GM19328 (cell line): ENCODE data around the gene CNR2.
A peak's percentile ranks its signal among the peaks of the same experiment; 100 is the strongest.
"Not testable (repeated sequence)": the region's sequence is repeated elsewhere in the genome, so short reads cannot be mapped to it uniquely, and the experiment has no call there.

Source experiments
- ATAC-seq: cut with Tn5 transposase; IDR thresholded peaks from one replicate; pipeline ENCODE4 v1.9.1; 2021; ENCODE audit warnings: mild to moderate bottlenecking, moderate library complexity; ENCODE audit not compliant: unreplicated experiment

The CNR2 gene

GRCh38 chr1:23885222-23885621, 27.9 kb downstream of the CNR2 start:
- no peak for ATAC-seq

GRCh38 chr1:23882746-23883145, 30.4 kb downstream of the CNR2 start:
- no peak for ATAC-seq

- no peak for ATAC-seq
Observed at GRCh38 chr1:23879809-23880208, 33.4 kb downstream of the CNR2 start.

GRCh38 chr1:23878668-23879067, 34.5 kb downstream of the CNR2 start:
- ATAC-seq: no peak

- ATAC-seq: no peak
Observed at GRCh38 chr1:23875382-23875781, 37.8 kb downstream of the CNR2 start.

GRCh38 chr1:23872421-23872820, 40.7 kb downstream of the CNR2 start:
- ATAC-seq: no peak

- ATAC-seq: no peak
Observed at GRCh38 chr1:23869051-23869450, 44.1 kb downstream of the CNR2 start.

GRCh38 chr1:23868557-23869016, 44.6 kb downstream of the CNR2 start:
- ATAC-seq: no peak

- peak; percentile 94 for ATAC-seq
Observed at GRCh38 chr1:23867895-23868556, 45.1 kb downstream of the CNR2 start, which contains the start of gene FUCA1. Gene FUCA1 (minus strand): TSS chr1:23868290. CDS start chr1:23868286, 4 bp downstream.

- no peak for ATAC-seq
Observed at GRCh38 chr1:23867542-23867894, 45.6 kb downstream of the CNR2 start.

- ATAC-seq: no peak
Observed at GRCh38 chr1:23865543-23865930, 47.6 kb downstream of the CNR2 start.

GRCh38 chr1:23864801-23865542, 48.2 kb downstream of the CNR2 start:
- ATAC-seq: no peak

GRCh38 chr1:23862640-23863039, 50.5 kb downstream of the CNR2 start:
- no peak for ATAC-seq

GRCh38 chr1:23854568-23854967, 58.6 kb downstream of the CNR2 start:
- no peak for ATAC-seq

- ATAC-seq: not testable (repeated sequence)
Observed at GRCh38 chr1:23853124-23853523, 60.0 kb downstream of the CNR2 start.

GRCh38 chr1:23851406-23851805, 61.8 kb downstream of the CNR2 start:
- ATAC-seq: not testable (repeated sequence)

GRCh38 chr1:23848673-23849616, 64.2 kb downstream of the CNR2 start:
- no peak for ATAC-seq

- not testable (repeated sequence) for ATAC-seq
Observed at GRCh38 chr1:23847482-23848095, 65.6 kb downstream of the CNR2 start.

GRCh38 chr1:23845163-23845562, 68.0 kb downstream of the CNR2 start:
- no peak for ATAC-seq

- ATAC-seq: no peak
Observed at GRCh38 chr1:23843644-23844043, 69.5 kb downstream of the CNR2 start.

- ATAC-seq: no peak
Observed at GRCh38 chr1:23838401-23838866, 74.7 kb downstream of the CNR2 start.
